ENCODE results near the gene DOCK3.
A peak's percentile ranks its signal among the peaks of the same experiment; 100 is the strongest.

Gene DOCK3

DNA sequence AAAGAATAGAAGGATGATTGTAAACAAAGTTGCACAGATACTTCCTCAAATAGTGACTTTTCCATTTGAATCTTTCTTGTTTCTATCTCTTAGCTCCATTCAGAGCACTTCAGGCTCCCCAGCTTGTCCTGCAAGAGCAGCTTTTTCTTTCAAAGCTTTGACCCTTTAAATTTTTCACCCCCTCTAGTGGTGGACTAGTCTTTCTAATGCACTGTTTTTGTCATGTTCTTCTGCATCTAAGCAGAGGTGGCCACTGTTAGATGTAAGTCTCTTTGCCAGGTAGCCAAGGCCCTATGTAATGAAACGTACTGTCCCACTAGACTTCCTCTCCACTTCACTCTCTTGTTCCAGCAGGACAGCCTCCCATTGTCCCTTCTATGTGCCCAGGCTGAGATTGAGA is 636.3 kb downstream of the DOCK3 start:
- no peaks in the 10 kb centered on the region for H3K79me2 ChIP-seq (ENCODE audit: low read length)
- H2AFZ ChIP-seq (ENCODE audit: low read depth, low read length) = no peak overlapping the region
- H3K27ac ChIP-seq (ENCODE audit: low read length) = no peak overlapping the region
- H4K20me1 ChIP-seq (ENCODE audit: insufficient read depth, low read length) = no peaks in the 10 kb centered on the region
- H3K27me3 ChIP-seq (ENCODE audit: low read depth, low read length) = 0 out of 2 replicates have a peak, but pooled peaks cover 6% of the 10 kb centered on the region
- H3K4me3 ChIP-seq (ENCODE audit: low read length) = no peak overlapping the region
- 0 out of 2 replicates have a peak, but pooled peaks cover 5% of the 10 kb centered on the region for H3K9me3 ChIP-seq (ENCODE audit: insufficient read depth, low read length)
- TF ChIP-seq, protein P1, sequence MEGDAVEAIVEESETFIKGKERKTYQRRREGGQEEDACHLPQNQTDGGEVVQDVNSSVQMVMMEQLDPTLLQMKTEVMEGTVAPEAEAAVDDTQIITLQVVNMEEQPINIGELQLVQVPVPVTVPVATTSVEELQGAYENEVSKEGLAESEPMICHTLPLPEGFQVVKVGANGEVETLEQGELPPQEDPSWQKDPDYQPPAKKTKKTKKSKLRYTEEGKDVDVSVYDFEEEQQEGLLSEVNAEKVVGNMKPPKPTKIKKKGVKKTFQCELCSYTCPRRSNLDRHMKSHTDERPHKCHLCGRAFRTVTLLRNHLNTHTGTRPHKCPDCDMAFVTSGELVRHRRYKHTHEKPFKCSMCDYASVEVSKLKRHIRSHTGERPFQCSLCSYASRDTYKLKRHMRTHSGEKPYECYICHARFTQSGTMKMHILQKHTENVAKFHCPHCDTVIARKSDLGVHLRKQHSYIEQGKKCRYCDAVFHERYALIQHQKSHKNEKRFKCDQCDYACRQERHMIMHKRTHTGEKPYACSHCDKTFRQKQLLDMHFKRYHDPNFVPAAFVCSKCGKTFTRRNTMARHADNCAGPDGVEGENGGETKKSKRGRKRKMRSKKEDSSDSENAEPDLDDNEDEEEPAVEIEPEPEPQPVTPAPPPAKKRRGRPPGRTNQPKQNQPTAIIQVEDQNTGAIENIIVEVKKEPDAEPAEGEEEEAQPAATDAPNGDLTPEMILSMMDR (IDR thresholded peaks at IDR 0.05; ENCODE audit: low read depth, low read length) = peak; percentile 61
- no peak for TF ChIP-seq EZH2phosphoT487 (IDR thresholded peaks at IDR 0.05; ENCODE audit: low read depth)
- no peaks in the 10 kb centered on the region for H3K36me3 ChIP-seq (replicated peaks; ENCODE audit: low read depth, low read length)
- H3K4me1 ChIP-seq (ENCODE audit: low read length) = no peaks in the 10 kb centered on the region
- no peak overlapping the region for H3K9ac ChIP-seq (ENCODE audit: low read length)
- no peak overlapping the region for H3K4me2 ChIP-seq (ENCODE audit: low read length)

DNA sequence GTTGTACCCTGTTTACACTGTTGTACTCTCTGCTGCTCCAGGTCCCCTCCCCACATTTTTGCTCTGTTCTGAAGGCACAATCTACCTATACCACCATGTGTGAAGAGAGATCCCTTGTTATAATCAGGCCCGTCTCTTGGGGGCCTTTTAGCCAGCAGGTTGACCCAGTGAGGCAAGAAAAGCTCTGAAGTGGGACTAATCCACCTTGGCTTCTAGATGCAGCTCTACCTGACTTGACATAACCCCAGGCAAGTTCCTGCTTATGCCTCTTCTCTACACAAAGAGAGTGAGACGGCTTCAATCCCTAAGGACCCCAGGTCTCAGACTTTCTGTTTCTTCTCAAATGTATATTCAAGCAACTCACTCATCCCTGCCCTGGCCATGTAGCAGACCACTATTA is 653.5 kb downstream of the DOCK3 start:
- H3K79me2 ChIP-seq (ENCODE audit: low read length) = no peaks in the 10 kb centered on the region
- H2AFZ ChIP-seq (ENCODE audit: low read depth, low read length) = no peak overlapping the region
- H3K27me3 ChIP-seq (ENCODE audit: low read depth, low read length) = no peaks in the 10 kb centered on the region
- no peak overlapping the region for H3K27ac ChIP-seq (ENCODE audit: low read length)
- no peaks in the 10 kb centered on the region for H3K36me3 ChIP-seq (replicated peaks; ENCODE audit: low read depth, low read length)
- H4K20me1 ChIP-seq (ENCODE audit: insufficient read depth, low read length) = no peaks in the 10 kb centered on the region
- H3K9me3 ChIP-seq (ENCODE audit: insufficient read depth, low read length) = no peaks in the 10 kb centered on the region
- no peak overlapping the region for H3K4me3 ChIP-seq (ENCODE audit: low read length)
- H3K4me1 ChIP-seq (ENCODE audit: low read length) = no peaks in the 10 kb centered on the region
- TF ChIP-seq EZH2phosphoT487 (IDR thresholded peaks at IDR 0.05; ENCODE audit: low read depth) = no peak
- TF ChIP-seq, protein P1 (IDR thresholded peaks at IDR 0.05; ENCODE audit: low read depth, low read length) = no peak
- no peak overlapping the region for H3K4me2 ChIP-seq (ENCODE audit: low read length)
- no peak overlapping the region for H3K9ac ChIP-seq (ENCODE audit: low read length)

DNA sequence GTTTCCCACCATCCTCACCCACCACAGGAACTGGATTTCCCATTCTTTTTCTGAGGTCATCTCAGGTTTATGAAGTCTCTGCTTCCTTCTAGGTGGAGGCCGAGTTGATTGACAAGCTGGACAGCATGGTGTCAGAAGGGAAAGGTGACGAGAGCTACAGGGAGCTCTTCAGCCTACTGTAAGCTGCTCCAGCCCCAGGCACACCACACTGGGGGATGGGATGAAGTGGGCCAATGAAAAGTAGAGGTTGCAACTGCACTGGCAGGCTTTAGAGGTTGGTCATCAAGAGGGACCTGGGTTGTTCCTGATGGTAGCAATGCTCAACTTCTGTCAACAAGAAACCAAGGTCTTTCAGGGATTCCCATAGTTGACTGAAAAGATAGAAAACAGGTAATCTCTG is 655.3 kb downstream of the DOCK3 start:
- Histone ChIP-seq H3K27ac (ENCODE audit: low read length) (no peak overlapping the region), H3K36me3 (replicated peaks; ENCODE audit: low read depth, low read length) (no peaks in the 10 kb centered on the region), H3K9ac (ENCODE audit: low read length) (no peak overlapping the region), H3K27me3 (ENCODE audit: low read depth, low read length) (no peaks in the 10 kb centered on the region), H3K79me2 (ENCODE audit: low read length) (no peaks in the 10 kb centered on the region), H3K4me1 (ENCODE audit: low read length) (no peaks in the 10 kb centered on the region), H3K4me3 (ENCODE audit: low read length) (no peak overlapping the region), H2AFZ (ENCODE audit: low read depth, low read length) (no peak overlapping the region), H3K9me3 (ENCODE audit: insufficient read depth, low read length) (no peaks in the 10 kb centered on the region), H3K4me2 (ENCODE audit: low read length) (no peak overlapping the region), H4K20me1 (ENCODE audit: insufficient read depth, low read length) (no peaks in the 10 kb centered on the region)
- TF ChIP-seq EZH2phosphoT487 (IDR thresholded peaks at IDR 0.05; ENCODE audit: low read depth) = no peak
- TF ChIP-seq, protein P1 (IDR thresholded peaks at IDR 0.05; ENCODE audit: low read depth, low read length) = no peak

DNA sequence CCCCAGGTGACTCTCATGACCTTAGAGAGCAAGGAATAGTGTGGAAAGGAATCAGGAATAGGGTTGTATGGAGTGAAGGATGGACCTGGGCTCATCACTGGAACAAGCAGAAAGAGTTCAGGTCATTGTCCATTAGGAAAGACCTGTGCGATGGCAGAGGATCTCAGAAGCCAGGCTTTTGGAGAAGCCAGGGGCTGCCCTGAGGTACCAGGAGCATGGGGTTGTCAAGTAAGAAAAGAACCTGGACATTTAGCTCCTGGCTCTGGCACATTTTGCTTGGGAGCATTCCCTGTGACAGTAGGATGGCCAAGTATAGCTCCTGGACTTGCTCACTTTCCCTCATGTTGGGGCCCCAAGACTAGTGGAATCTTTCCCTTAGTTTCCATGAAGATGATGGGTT is 657.4 kb downstream of the DOCK3 start:
- no peak for TF ChIP-seq EZH2phosphoT487 (IDR thresholded peaks at IDR 0.05; ENCODE audit: low read depth)
- TF ChIP-seq, protein P1 (IDR thresholded peaks at IDR 0.05; ENCODE audit: low read depth, low read length) = no peak
- H3K9me3 ChIP-seq (ENCODE audit: insufficient read depth, low read length) = no peaks in the 10 kb centered on the region
- H3K27me3 ChIP-seq (ENCODE audit: low read depth, low read length) = no peaks in the 10 kb centered on the region
- H3K36me3 ChIP-seq (replicated peaks; ENCODE audit: low read depth, low read length) = no peaks in the 10 kb centered on the region
- H3K9ac ChIP-seq (ENCODE audit: low read length) = no peak overlapping the region
- H2AFZ ChIP-seq (ENCODE audit: low read depth, low read length) = no peak overlapping the region
- H3K4me2 ChIP-seq (ENCODE audit: low read length) = no peak overlapping the region
- H4K20me1 ChIP-seq (ENCODE audit: insufficient read depth, low read length) = no peaks in the 10 kb centered on the region
- H3K4me1 ChIP-seq (ENCODE audit: low read length) = no peaks in the 10 kb centered on the region
- no peaks in the 10 kb centered on the region for H3K79me2 ChIP-seq (ENCODE audit: low read length)
- H3K4me3 ChIP-seq (ENCODE audit: low read length) = no peak overlapping the region
- no peak overlapping the region for H3K27ac ChIP-seq (ENCODE audit: low read length)
